Smooth muscle cell (in vitro differentiated cells): Measurements from ENCODE around the gene DPEP3. TPM values are rescaled to one million over a fixed set of nuclear protein-coding genes. Genes with fewer than 3 reads are reported as not detected.

Experiments
- DNase-seq: peaks from one replicate; lab custom pipeline; 2025; ENCODE audit not compliant: unreplicated experiment; lab: John Stamatoyannopoulos, UW
- H2AFZ ChIP-seq: fragments of 200-600 bp; sonication (generic); 2 replicates; pipeline ENCODE4 v1.6.0; 2016; ENCODE audit warnings: antibody characterized with exemption, low read depth, mild to moderate bottlenecking
- H3F3A ChIP-seq: fragments of 200-600 bp; sonication (generic); 2 replicates; pipeline ENCODE4 v1.6.0; 2017; ENCODE audit warnings: antibody characterized with exemption, low read depth
- H3K27ac ChIP-seq: fragments of 200-600 bp; sonication (generic); 2 replicates; pipeline ENCODE4 v1.5.1; 2016; ENCODE audit warnings: low read depth, mild to moderate bottlenecking
- H3K27me3 ChIP-seq: fragments of 200-600 bp; sonication (generic); 2 replicates; pipeline ENCODE4 v1.6.1; 2016; ENCODE audit warnings: low read depth, mild to moderate bottlenecking
- H3K36me3 ChIP-seq: fragments of 200-600 bp; sonication (generic); 2 replicates; pipeline ENCODE4 v1.5.1; 2016; ENCODE audit warnings: low read depth
- H3K4me1 ChIP-seq: fragments of 200-600 bp; sonication (generic); 2 replicates; pipeline ENCODE4 v1.5.1; 2016; ENCODE audit warnings: low read depth
- H3K4me2 ChIP-seq: fragments of 200-600 bp; sonication (generic); 2 replicates; pipeline ENCODE4 v1.6.0; 2016; ENCODE audit warnings: mild to moderate bottlenecking
- H3K4me3 ChIP-seq: fragments of 200-600 bp; sonication (generic); 2 replicates; pipeline ENCODE4 v1.5.1; 2016; ENCODE audit warnings: mild to moderate bottlenecking
- H3K79me2 ChIP-seq: fragments of 200-600 bp; sonication (generic); 2 replicates; pipeline ENCODE4 v1.6.0; 2016; ENCODE audit warnings: low read depth, mild to moderate bottlenecking
- H3K9ac ChIP-seq: fragments of 200-600 bp; sonication (generic); 2 replicates; pipeline ENCODE4 v1.6.0; 2016; ENCODE audit warnings: low read depth
- H3K9me3 ChIP-seq: fragments of 200-600 bp; sonication (generic); replicated peaks from 2 replicates; pipeline ENCODE4 v1.5.1; 2016; ENCODE audit warnings: low read depth
- H4K20me1 ChIP-seq: fragments of 200-600 bp; sonication (generic); 2 replicates; pipeline ENCODE4 v1.6.0; 2016; ENCODE audit warnings: low read depth
- WGBS: methylation state at CpG from one replicate; pipeline ENCODE4 v1.1.7; 2016; ENCODE audit warnings: low lambda C conversion rate; 5-methylcytosine and 5-hydroxymethylcytosine counted together
- polyA plus RNA-seq: library from polyadenylated mRNA; unstranded; fragments of >200 nt; fragmentation: Nextera tagmentation; extraction: Ambion mirVana; gene quantifications from 2 replicates; pipeline ENCODE4 v1.2.1, GENCODE V29; 2016
- total RNA-seq: library from RNA; depleted of rRNA; stranded (reverse); fragments of >200 nt; gene quantifications from 2 replicates; pipeline ENCODE4 v1.2.3, GENCODE V29; 2014
- TF ChIP-seq, protein P1 (sequence below): fragments of 200-600 bp; sonication (generic); IDR thresholded peaks from 2 replicates; pipeline ENCODE4 v1.5.1; 2017; ENCODE audit warnings: borderline replicate concordance, mild to moderate bottlenecking, antibody characterized with exemption; ENCODE audit not compliant: insufficient read depth, poor library complexity, severe bottlenecking

Gene DPEP3
- total and polyA plus RNA-seq, 2 experiments from 2014 or later = not detected

DNA sequence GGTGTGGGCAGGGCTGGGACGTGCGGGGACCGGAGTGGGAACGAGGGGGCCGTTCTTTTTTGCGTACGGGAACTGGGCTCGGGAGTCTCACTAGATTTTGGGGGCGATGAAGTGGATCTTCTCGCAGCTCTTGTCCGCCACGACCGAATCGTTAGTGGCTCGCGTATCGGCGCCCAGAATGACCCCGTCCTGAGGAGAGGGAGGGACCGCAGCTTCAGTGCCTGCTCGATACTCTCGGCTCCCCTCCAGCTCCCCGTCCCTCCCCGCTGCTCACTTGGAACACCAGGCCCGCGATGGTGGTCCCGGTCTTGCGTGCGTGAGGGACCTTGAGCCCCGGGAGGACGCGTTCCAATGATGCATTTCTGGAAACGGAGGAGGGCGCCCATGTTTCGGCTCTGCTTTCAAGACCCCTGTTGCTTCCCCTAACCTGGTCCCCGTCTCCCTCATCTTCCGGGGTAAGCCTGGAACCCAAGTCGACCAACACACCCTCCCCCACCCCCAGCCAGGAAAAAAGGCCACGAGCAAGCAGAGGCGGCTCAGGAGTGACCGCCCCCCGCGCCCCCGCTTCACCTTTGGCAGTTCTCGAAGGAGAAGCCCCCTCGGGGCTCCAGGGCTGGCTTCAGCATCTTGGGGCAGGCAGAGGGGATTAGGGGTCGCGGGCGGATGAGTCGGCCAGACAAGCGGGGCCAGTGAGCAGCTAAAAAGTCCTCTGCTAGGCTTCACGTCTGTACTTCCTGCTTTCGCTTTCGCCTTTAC, 44.0 kb downstream of the DPEP3 start, which contains the start of gene PSMB10:
PSMB10 (minus strand) TSS at position 727 of the 756 bp plus-strand sequence; CDS start at position 626, 101 bp downstream.
- 1% methylated on average over 46 of the region's 54 CpGs for WGBS
- H3F3A ChIP-seq = no peaks in the 10 kb centered on the region
- peak within 1 kb of the TSS; percentile 71 for H3K9ac ChIP-seq
- no peaks in the 10 kb centered on the region for H3K36me3 ChIP-seq
- peaks cover 24% of the 10 kb centered on the region for H4K20me1 ChIP-seq
- H3K4me3 ChIP-seq = peak within 1 kb of the TSS; percentile 87
- TF ChIP-seq, protein P1, sequence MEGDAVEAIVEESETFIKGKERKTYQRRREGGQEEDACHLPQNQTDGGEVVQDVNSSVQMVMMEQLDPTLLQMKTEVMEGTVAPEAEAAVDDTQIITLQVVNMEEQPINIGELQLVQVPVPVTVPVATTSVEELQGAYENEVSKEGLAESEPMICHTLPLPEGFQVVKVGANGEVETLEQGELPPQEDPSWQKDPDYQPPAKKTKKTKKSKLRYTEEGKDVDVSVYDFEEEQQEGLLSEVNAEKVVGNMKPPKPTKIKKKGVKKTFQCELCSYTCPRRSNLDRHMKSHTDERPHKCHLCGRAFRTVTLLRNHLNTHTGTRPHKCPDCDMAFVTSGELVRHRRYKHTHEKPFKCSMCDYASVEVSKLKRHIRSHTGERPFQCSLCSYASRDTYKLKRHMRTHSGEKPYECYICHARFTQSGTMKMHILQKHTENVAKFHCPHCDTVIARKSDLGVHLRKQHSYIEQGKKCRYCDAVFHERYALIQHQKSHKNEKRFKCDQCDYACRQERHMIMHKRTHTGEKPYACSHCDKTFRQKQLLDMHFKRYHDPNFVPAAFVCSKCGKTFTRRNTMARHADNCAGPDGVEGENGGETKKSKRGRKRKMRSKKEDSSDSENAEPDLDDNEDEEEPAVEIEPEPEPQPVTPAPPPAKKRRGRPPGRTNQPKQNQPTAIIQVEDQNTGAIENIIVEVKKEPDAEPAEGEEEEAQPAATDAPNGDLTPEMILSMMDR = no peak
- DNase-seq = peak; percentile 36
- H2AFZ ChIP-seq = no peak within 1 kb of the TSS
- peaks cover 12% of the 10 kb centered on the region for H3K4me1 ChIP-seq
- no peaks in the 10 kb centered on the region for H3K27me3 ChIP-seq
- H3K9me3 ChIP-seq = no peaks in the 10 kb centered on the region
- H3K27ac ChIP-seq = peak within 1 kb of the TSS; percentile 69
- peak within 1 kb of the TSS; percentile 86 for H3K4me2 ChIP-seq
- no peaks in the 10 kb centered on the region for H3K79me2 ChIP-seq

DNA sequence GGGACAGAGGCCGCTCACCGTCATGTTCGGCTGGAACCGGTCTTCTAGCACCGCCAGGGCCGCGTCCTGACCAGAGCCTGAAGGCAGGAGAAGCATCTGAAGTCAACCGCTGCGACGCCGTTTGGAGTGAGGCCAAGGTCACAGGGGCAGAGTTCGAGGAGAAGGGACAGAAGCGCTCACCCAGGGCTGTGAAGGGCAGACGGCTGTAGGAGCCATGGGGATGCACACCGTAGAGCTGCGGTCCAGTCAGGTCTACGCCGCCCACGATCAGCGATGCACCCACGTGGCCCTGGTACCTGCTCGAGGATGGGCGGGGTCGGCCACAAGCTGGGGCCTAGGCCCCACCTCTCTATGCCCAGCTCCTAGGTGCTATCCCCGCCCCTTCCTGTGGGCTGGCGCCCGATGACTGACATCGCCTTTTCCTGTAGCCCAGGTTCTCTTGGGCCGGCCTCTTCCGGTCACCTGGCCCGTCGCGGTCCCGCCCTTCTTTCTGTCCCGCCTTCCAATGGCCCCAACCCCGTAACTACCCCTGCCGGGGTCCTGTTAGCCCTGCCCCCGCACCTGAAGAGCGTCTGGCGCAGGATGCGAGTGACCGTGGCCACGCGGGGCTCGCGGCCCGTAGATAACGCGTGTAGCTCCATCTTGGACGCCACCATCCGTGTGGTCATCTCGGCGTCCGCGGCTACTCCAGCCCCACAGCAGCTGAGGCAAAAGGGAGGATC, 44.7 kb downstream of the DPEP3 start:
- Histone ChIP-seq H3K27me3 (no peaks in the 10 kb centered on the region), H3F3A (no peaks in the 10 kb centered on the region), H4K20me1 (peaks cover 17% of the 10 kb centered on the region), H3K9ac (peak overlapping the region; percentile 71), H3K4me2 (peak overlapping the region; percentile 86), H3K79me2 (no peaks in the 10 kb centered on the region), H3K4me3 (peak overlapping the region; percentile 87), H2AFZ (no peak overlapping the region), H3K27ac (peak overlapping the region; percentile 69), H3K4me1 (peaks cover 12% of the 10 kb centered on the region), H3K36me3 (no peaks in the 10 kb centered on the region), H3K9me3 (no peaks in the 10 kb centered on the region)
- DNase-seq = peak; percentile 46
- under 1% methylated on average over 55 of the region's 55 CpGs for WGBS
- TF ChIP-seq, protein P1 = no peak

DNA sequence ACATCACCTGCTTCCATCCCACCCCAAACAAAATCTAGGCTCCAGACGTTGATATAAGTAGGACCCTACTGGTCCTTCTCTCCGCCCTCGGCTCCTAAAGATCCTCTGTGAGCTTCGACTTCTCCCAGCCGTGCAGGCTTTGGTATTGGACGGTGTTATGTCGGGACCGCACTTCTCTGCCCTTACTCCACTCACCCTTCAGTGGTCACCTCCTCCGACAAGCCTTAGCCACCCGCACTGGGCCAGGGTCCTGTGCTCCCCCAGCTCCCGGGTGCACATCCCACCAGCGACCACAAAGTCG, 45.2 kb downstream of the DPEP3 start:
- Histone ChIP-seq H3K79me2 (no peaks in the 10 kb centered on the region), H3K9me3 (no peaks in the 10 kb centered on the region), H3K4me1 (peaks cover 12% of the 10 kb centered on the region), H3K4me3 (peak overlapping the region; percentile 87), H3F3A (no peaks in the 10 kb centered on the region), H3K4me2 (peak overlapping the region; percentile 86), H3K9ac (peak overlapping the region; percentile 31), H3K27ac (no peak overlapping the region), H3K27me3 (no peaks in the 10 kb centered on the region), H2AFZ (no peak overlapping the region), H3K36me3 (no peaks in the 10 kb centered on the region), H4K20me1 (peaks cover 15% of the 10 kb centered on the region)
- 7% methylated on average over 13 of the region's 13 CpGs for WGBS
- TF ChIP-seq, protein P1 = no peak
- no peak for DNase-seq
